PC-3 (cell line): ENCODE measurements around the gene PCGF5. TPM values are rescaled to one million over a fixed set of nuclear protein-coding genes. Genes with fewer than 3 reads are reported as not detected.

Experiments used
- ATAC-seq: fragments of 200-7000 bp; cut with Tn5 transposase; 2 replicates; pipeline ENCODE4 v1.9.1; 2020; ENCODE audit warnings: mild to moderate bottlenecking, moderate library complexity
- BruUV-seq: library from RNA; stranded (reverse); fragments of 400-500 nt; replicated peaks from 2 replicates; lab custom pipeline; 2021; lab: Mats Ljungman, UMichigan
- CTCF ChIA-PET: fragments of 300-600 bp; sonication (Branson Sonifier 250); formaldehyde crosslinking; loops from one replicate; lab custom pipeline; 2022; ENCODE audit warnings: antibody characterized with exemption; lab: Charles Lee
- POLR2A ChIA-PET: fragments of 300-600 bp; sonication (Branson Sonifier 250); formaldehyde crosslinking; loops from one replicate; lab custom pipeline; 2022; ENCODE audit warnings: antibody characterized with exemption; ENCODE audit not compliant: unreplicated experiment; lab: Charles Lee
- DNase-seq: peaks from one replicate; pipeline ENCODE4 v3.0.0-alpha.2; 2015
- H2AFZ ChIP-seq: fragments of 300-600 bp; sonication (generic); 2 replicates; pipeline ENCODE4 v1.6.0; 2016; ENCODE audit warnings: antibody characterized with exemption, low read length
- H3F3A ChIP-seq: fragments of 300-600 bp; sonication (generic); one replicate; pipeline ENCODE4 v1.6.0; 2017; ENCODE audit warnings: antibody characterized with exemption, low read length, control low read depth, mild to moderate bottlenecking; ENCODE audit not compliant: unreplicated experiment
- H3K27ac ChIP-seq: fragments of 300-600 bp; sonication (generic); 2 replicates; pipeline ENCODE4 v1.5.1; 2016; ENCODE audit warnings: mild to moderate bottlenecking, low read length
- H3K27me3 ChIP-seq: fragments of 300-600 bp; sonication (generic); 2 replicates; pipeline ENCODE4 v1.6.1; 2016; ENCODE audit warnings: low read length, mixed read lengths
- H3K36me3 ChIP-seq: fragments of 300-600 bp; sonication (generic); 2 replicates; pipeline ENCODE4 v1.6.1; 2016; ENCODE audit warnings: low read depth, mixed run types, low read length, mixed read lengths
- H3K4me1 ChIP-seq: fragments of 300-600 bp; sonication (generic); 2 replicates; pipeline ENCODE4 v1.5.1; 2016; ENCODE audit warnings: low read length; ENCODE audit not compliant: insufficient read depth
- H3K4me2 ChIP-seq: fragments of 300-600 bp; sonication (generic); 2 replicates; pipeline ENCODE4 v1.6.0; 2016; ENCODE audit warnings: low read length
- H3K4me3 ChIP-seq: fragments of 300-600 bp; sonication (generic); 2 replicates; pipeline ENCODE4 v1.5.1; 2016; ENCODE audit warnings: mild to moderate bottlenecking, low read length, mixed read lengths
- H3K79me2 ChIP-seq: fragments of 300-600 bp; sonication (generic); 2 replicates; pipeline ENCODE4 v1.6.1; 2017; ENCODE audit warnings: low read length, mixed read lengths
- H3K9ac ChIP-seq: fragments of 300-600 bp; sonication (generic); 2 replicates; pipeline ENCODE4 v1.6.0; 2016; ENCODE audit warnings: mild to moderate bottlenecking, low read length
- H3K9me2 ChIP-seq: fragments of 300-600 bp; sonication (generic); replicated peaks from 2 replicates; pipeline ENCODE4 v1.6.1; 2016; ENCODE audit warnings: mixed run types, low read length, mixed read lengths
- H3K9me3 ChIP-seq: fragments of 300-600 bp; sonication (generic); 2 replicates; pipeline ENCODE4 v1.6.1; 2016; ENCODE audit warnings: low read length, mixed read lengths
- H4K20me1 ChIP-seq: fragments of 300-600 bp; sonication (generic); 2 replicates; pipeline ENCODE4 v1.6.1; 2016; ENCODE audit warnings: low read length, mixed read lengths
- CTCF ChIP-seq: fragments of 300-600 bp; sonication (generic); conservative IDR thresholded peaks from 2 replicates; pipeline ENCODE4 v1.5.1; 2017; ENCODE audit warnings: antibody characterized with exemption, low read depth, mild to moderate bottlenecking, low read length
- EZH2 ChIP-seq: fragments of 300-600 bp; sonication (generic); IDR thresholded peaks from one replicate; pipeline ENCODE4 v1.6.1; 2017; ENCODE audit warnings: antibody characterized with exemption, mild to moderate bottlenecking, low read length; ENCODE audit not compliant: unreplicated experiment
- EZH2phosphoT487 ChIP-seq: fragments of 300-600 bp; sonication (generic); IDR thresholded peaks from 2 replicates; pipeline ENCODE4 v1.6.1; 2018; ENCODE audit warnings: mild to moderate bottlenecking, antibody characterized with exemption, low read length, borderline replicate concordance
- intact Hi-C: fragments of 100-400 bp; cut with micrococcal nuclease; formaldehyde crosslinking; loops from 2 replicates; pipeline ENCODE4 v1.9.0; 2023
- total RNA-seq: library from RNA; depleted of rRNA; stranded (reverse); fragments of >200 nt; gene quantifications from 2 replicates; pipeline ENCODE4 v1.2.3, GENCODE V29; 2014

Gene PCGF5
- total RNA-seq, 1 experiment from 2014 or later = 25.0 TPM

DNA sequence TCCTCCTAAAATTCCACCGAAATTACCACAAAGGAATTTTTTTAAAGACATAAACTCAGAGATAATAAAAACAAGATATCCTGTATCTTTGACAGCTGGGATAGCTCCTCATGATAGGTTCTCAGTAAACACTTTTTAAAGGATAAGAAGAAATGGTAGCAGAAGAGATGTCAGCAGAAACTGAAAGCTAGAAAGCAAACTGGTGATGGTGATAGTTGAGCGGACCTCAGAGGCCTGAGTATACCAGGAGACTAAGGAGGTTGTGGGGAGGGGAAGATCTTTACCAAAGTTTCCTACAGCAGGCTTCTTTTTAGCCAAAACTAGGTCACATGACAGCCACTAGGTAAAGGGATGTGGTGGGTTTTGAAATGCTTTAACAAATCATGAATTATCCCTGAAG lies 22.5 kb downstream of the PCGF5 start:
- CTCF ChIA-PET = interaction anchor here (0.6 kb wide), 1 partner anchor 79 kb away, joined by 3 read pairs; no protein-coding TSS in a partner anchor
- no peak overlapping the region for H2AFZ ChIP-seq
- POLR2A ChIA-PET = no interaction called here
- no peaks in the 10 kb centered on the region for H3K9me2 ChIP-seq
- no peaks in the 10 kb centered on the region for H3K79me2 ChIP-seq
- no peaks in the 10 kb centered on the region for H3K9me3 ChIP-seq
- DNase-seq (no peak), ATAC-seq (no peak)
- H3K4me3 ChIP-seq = no peak overlapping the region
- no peak overlapping the region for H3K4me2 ChIP-seq
- intact Hi-C loops = no loop called here
- TF ChIP-seq EZH2phosphoT487 (no peak), EZH2 (no peak), CTCF (no peak)
- H4K20me1 ChIP-seq = no peaks in the 10 kb centered on the region
- no TSS peak for BruUV-seq
- H3K4me1 ChIP-seq = no peaks in the 10 kb centered on the region
- H3K27me3 ChIP-seq = no peaks in the 10 kb centered on the region
- H3K9ac ChIP-seq = no peak overlapping the region
- no peaks in the 10 kb centered on the region for H3F3A ChIP-seq
- H3K27ac ChIP-seq = no peak overlapping the region
- no peaks in the 10 kb centered on the region for H3K36me3 ChIP-seq

GRCh38 chr10:91247360-91248111 lies 27.1 kb downstream of the PCGF5 start:
- DNase-seq (no peak), ATAC-seq (no peak)
- Histone ChIP-seq H3K9me2 (no peaks in the 10 kb centered on the region), H4K20me1 (no peaks in the 10 kb centered on the region), H3K36me3 (0 out of 2 replicates have a peak, but pooled peaks cover 3% of the 10 kb centered on the region), H2AFZ (no peak overlapping the region), H3K79me2 (no peaks in the 10 kb centered on the region), H3K4me3 (no peak overlapping the region), H3K4me2 (no peak overlapping the region), H3K27me3 (no peaks in the 10 kb centered on the region), H3K4me1 (no peaks in the 10 kb centered on the region), H3K27ac (no peak overlapping the region), H3K9me3 (no peaks in the 10 kb centered on the region), H3K9ac (no peak overlapping the region), H3F3A (no peaks in the 10 kb centered on the region)
- intact Hi-C loops = no loop called here
- TF ChIP-seq EZH2 = no peak
- no peak for TF ChIP-seq EZH2phosphoT487
- TF ChIP-seq CTCF = no peak
- BruUV-seq = no TSS peak
- CTCF ChIA-PET = no interaction called here
- POLR2A ChIA-PET = no interaction called here

- CTCF ChIA-PET = interaction anchor here (0.7 to 1.2 kb wide), 2 partner anchors 161 to 387 kb away, joined by 6 to 10 read pairs; no protein-coding TSS in a partner anchor
- intact Hi-C loops = no loop called here
- ATAC-seq (no peak), DNase-seq (no peak)
- Histone ChIP-seq H3K9ac (no peak overlapping the region), H3F3A (no peaks in the 10 kb centered on the region), H3K27ac (no peak overlapping the region), H2AFZ (no peak overlapping the region), H3K9me3 (no peaks in the 10 kb centered on the region), H3K4me1 (no peaks in the 10 kb centered on the region), H4K20me1 (no peaks in the 10 kb centered on the region), H3K9me2 (no peaks in the 10 kb centered on the region), H3K79me2 (no peaks in the 10 kb centered on the region), H3K36me3 (0 out of 2 replicates have a peak, but pooled peaks cover 3% of the 10 kb centered on the region), H3K4me2 (no peak overlapping the region), H3K27me3 (no peaks in the 10 kb centered on the region), H3K4me3 (no peak overlapping the region)
- POLR2A ChIA-PET = no interaction called here
- no peak for TF ChIP-seq CTCF
- no peak for TF ChIP-seq EZH2phosphoT487
- no peak for TF ChIP-seq EZH2
- BruUV-seq = no TSS peak
Observed at GRCh38 chr10:91249700-91250099, 29.2 kb downstream of the PCGF5 start.
